NT2/D1 (cell line): ENCODE results near the gene PLB1.

Experiments used
- SUZ12 ChIP-seq: IDR thresholded peaks from 2 replicates; pipeline ENCODE4 v1.6.1; 2011; ENCODE audit not compliant: insufficient read length, insufficient read depth; ENCODE audit errors: extremely low read depth
- YY1 ChIP-seq: IDR thresholded peaks from 2 replicates; pipeline ENCODE4 v1.6.1; 2011; ENCODE audit not compliant: insufficient read length, insufficient read depth
- ZNF274 ChIP-seq: IDR thresholded peaks from 2 replicates; pipeline ENCODE4 v1.6.1; 2011; ENCODE audit warnings: mild to moderate bottlenecking, low read depth, low read length

DNA sequence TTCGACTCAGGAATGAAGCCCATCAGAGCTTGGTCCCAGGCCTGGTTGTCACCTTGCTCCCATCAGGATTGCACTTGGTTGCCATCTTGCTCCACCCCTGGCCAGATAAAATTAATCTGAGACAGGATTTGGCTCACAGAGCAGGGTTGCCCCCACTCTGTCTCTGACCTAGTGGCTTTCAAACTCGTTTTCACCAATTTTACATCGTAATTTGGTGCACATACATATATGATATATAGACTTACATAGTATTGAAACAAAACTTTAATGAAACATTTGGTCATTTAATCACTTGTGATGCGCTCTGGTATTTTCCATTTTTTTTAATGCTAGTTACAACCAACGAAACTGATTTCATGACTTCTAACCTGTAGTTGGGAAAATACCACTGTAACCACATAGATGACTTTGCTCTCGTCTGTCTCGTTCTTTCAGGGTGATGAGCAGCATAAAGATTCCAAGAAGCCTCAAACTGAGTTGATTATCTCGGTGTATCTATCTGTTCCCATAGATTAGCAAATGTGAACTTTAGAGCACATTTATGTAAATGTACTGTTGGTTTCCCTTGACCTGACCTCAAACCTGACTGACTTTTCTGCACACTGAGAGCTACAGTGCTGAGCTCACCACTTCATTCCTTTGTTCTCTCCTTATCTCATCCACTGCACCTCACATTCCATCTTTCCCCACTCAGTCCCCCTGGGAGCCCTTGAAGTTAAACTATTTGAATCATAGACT, 30.5 kb upstream of the PLB1 start:
- TF ChIP-seq SUZ12 (no peak), YY1 (no peak), ZNF274 (no peak)
